PFSK-1 (cell line): Measurements from ENCODE around the gene CDH15.

Source experiments
- FOXP2 ChIP-seq: optimal IDR thresholded peaks from 2 replicates; pipeline ENCODE3; 2011; ENCODE audit warnings: borderline replicate concordance, control low read depth, inconsistent platforms; ENCODE audit not compliant: insufficient read depth; ENCODE audit errors: extremely low read length, extremely low read depth
- POLR2AphosphoS5 ChIP-seq: IDR thresholded peaks from 2 replicates; pipeline ENCODE4 v1.6.1; 2012; ENCODE audit warnings: low read depth, mild to moderate bottlenecking, control low read depth, low read length, moderate library complexity
- SIN3A ChIP-seq: IDR thresholded peaks from 2 replicates; pipeline ENCODE4 v1.6.1; 2012; ENCODE audit warnings: mild to moderate bottlenecking, low read length, moderate library complexity, borderline replicate concordance; ENCODE audit not compliant: insufficient read depth
- TAF1 ChIP-seq: IDR thresholded peaks from 2 replicates; pipeline ENCODE4 v1.6.1; 2012; ENCODE audit warnings: low read length, control low read depth, borderline replicate concordance; ENCODE audit not compliant: insufficient read depth
- TF ChIP-seq, protein P1 (sequence below), 2 experiments: IDR thresholded peaks; 2 replicates each; pipeline versions ENCODE4 v1.6.1 to v1.8.0; 2011 to 2012; ENCODE audit warnings: low read depth in 2 of 2, low read length in 2 of 2, control low read depth in 1 of 2, inconsistent platforms in 1 of 2, mild to moderate bottlenecking in 1 of 2, moderate library complexity in 1 of 2; ENCODE audit not compliant: insufficient read depth in 1 of 2

DNA sequence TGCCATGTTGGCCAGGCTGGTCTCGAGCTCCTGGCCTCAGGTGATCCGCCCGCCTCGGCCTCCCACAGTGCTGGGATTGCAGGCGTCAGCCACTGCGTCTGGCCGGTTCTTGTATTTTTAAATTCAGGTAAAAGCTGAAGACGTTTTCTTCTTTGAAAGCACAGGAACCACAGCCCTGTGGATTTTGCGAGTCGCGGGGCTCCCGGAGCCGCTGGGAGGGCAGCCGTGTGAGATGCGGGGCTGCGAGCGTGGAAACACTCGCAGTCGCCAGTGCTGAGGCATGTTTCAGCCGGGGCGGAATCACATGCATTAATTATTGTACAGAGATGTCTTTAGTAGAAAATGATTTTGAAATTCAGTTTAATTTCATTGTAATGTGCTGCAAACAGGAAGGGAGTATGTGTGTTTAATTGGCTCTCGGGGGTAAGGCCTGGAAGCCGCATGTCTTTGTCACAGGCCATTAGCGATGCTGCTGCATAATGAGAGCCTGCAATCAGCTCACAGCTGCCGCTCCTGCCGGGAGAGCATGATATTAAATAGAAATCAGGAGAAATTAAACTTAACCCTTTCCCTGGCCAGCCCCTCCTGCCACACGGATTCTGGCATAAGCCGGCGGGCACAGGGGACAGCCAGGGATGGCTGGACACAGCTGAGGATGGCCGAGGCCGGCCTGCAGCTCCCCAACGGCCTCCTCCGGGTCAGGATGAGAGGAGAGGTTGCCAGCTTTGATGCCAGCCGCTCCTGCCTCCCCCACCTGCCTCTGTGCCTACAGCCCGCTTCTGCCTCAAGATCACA is 35.4 kb upstream of the CDH15 start:
- TF ChIP-seq, protein P1, sequence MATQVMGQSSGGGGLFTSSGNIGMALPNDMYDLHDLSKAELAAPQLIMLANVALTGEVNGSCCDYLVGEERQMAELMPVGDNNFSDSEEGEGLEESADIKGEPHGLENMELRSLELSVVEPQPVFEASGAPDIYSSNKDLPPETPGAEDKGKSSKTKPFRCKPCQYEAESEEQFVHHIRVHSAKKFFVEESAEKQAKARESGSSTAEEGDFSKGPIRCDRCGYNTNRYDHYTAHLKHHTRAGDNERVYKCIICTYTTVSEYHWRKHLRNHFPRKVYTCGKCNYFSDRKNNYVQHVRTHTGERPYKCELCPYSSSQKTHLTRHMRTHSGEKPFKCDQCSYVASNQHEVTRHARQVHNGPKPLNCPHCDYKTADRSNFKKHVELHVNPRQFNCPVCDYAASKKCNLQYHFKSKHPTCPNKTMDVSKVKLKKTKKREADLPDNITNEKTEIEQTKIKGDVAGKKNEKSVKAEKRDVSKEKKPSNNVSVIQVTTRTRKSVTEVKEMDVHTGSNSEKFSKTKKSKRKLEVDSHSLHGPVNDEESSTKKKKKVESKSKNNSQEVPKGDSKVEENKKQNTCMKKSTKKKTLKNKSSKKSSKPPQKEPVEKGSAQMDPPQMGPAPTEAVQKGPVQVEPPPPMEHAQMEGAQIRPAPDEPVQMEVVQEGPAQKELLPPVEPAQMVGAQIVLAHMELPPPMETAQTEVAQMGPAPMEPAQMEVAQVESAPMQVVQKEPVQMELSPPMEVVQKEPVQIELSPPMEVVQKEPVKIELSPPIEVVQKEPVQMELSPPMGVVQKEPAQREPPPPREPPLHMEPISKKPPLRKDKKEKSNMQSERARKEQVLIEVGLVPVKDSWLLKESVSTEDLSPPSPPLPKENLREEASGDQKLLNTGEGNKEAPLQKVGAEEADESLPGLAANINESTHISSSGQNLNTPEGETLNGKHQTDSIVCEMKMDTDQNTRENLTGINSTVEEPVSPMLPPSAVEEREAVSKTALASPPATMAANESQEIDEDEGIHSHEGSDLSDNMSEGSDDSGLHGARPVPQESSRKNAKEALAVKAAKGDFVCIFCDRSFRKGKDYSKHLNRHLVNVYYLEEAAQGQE (IDR thresholded peaks at IDR 0.05; ENCODE audit: insufficient read depth in 1 of 2, low read depth in 2 of 2, low read length in 2 of 2), result no peak
- TF ChIP-seq POLR2AphosphoS5 (no peak), TAF1 (no peak), FOXP2 (no peak), SIN3A (no peak)
